Muscle of arm (tissue), 12 donors: ENCODE data around the gene SIN3A. TPM values are rescaled to one million over a fixed set of nuclear protein-coding genes. Genes with fewer than 3 reads are reported as not detected.
"Not testable (repeated sequence)": the region's sequence is repeated elsewhere in the genome, so short reads cannot be mapped to it uniquely, and the experiment has no call there.

ENCODE experiments used
- DNase-seq: peaks from one replicate; pipeline ENCODE4 v3.0.0-alpha.2; 2013
- polyA plus RNA-seq, 12 donors: library from polyadenylated mRNA; unstranded; fragments of 120-200 nt; gene quantifications; one replicate each; pipeline ENCODE4 v1.2.1, GENCODE V29; 2013; ENCODE audit not compliant: insufficient read length in 12 of 12

SIN3A gene
- polyA plus RNA-seq, 12 donors = 29.6 to 50.8 (median 31.9) TPM; not detected in 1

GRCh38 chr15:75389791-75390382, 61.6 kb downstream of the SIN3A start:
- no peak for DNase-seq

- DNase-seq = not testable (repeated sequence)
These were observed 67.5 kb downstream of the SIN3A start for GRCh38 chr15:75383986-75384385.

GRCh38 chr15:75380773-75381172, 70.7 kb downstream of the SIN3A start:
- no peak for DNase-seq

DNA sequence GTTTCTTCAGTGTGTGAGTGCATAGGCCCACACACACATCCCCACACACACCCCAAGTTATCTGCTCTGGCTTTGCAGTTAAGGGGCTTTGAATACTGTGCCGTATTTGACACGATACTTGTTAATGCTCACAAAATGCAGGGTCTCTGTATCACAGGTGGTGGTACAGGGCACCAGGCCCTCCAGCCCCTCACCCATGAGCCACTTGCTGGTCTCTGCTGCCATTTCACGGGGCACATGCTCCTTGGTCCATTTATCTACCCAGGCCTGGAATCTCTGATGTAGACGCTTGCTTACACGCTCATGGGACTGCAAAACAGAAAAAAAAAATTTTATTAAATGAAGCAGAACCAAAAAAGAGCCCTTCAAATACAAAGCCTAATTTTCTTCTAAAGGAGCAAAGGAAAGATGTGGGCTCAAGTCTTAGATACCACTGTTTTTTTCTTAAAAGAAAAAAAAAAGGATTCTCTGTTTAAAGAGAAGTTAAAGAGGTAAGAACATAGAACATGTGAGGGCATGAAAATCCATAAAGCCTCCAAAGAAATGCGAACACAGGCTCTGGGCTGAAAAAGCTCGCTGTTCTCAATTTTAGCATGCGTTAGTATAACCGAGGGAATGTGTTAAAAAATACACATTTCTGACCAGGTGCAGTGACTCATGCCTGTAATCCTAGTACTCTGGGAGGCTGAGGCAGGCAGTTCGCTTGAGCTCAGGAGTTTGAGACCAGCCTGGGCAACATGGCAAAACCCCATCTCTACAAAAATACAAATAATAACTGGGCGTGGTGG, 79.4 kb downstream of the SIN3A start:
- DNase-seq = no peak

- no peak for DNase-seq
These were observed 80.0 kb downstream of the SIN3A start for GRCh38 chr15:75371486-75371885.

- no peak for DNase-seq
These were observed 81.5 kb downstream of the SIN3A start for GRCh38 chr15:75369897-75370581.

GRCh38 chr15:75368689-75369239, 82.7 kb downstream of the SIN3A start:
- DNase-seq = no peak

DNA sequence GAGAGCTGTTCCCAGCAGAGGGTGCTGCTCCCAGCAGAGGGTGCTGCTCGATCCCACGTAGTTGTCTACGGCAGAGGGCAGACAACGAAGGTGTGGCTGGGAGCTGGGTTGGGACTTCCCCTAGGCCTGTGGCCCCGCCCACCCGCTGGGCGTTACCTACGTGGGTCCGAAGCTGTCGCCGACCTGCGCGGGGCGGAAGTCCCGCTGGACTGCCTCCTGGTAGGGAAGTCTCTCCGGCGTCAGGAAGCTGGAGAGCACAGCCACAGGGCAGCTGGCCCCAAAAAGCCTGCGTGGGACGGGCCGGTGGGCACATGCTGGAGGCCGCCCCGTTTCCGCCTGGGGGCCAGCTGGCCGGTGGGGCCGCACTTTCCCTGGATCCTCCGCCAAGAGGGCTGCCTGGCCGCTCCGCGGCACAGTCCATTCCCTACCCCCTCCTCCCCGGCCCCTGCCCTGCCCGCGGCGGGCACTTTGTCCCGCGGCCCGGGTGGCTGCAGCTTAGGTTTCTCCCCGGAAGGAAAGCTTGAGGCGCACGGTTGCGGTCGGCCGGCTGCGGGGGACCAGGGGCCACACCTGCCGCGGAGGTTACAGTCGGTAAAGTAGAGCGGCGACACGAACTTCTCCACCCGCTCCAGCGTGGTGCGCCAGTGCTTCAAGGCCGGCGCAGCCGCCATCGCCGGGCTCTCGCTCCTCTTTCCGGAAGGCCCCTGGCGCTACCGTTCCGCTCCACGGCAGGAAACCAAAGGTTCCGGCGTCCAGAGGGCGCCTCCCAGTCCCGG, 83.4 kb downstream of the SIN3A start, which contains the start of gene MAN2C1:
Gene MAN2C1 (minus strand): TSS at position 695 of the 776 bp plus-strand sequence. CDS start 24 bp downstream, at position 671.
- DNase-seq = peak; percentile 93

- no peak for DNase-seq
These were observed 84.0 kb downstream of the SIN3A start for GRCh38 chr15:75367406-75367912.

GRCh38 chr15:75367006-75367405, 84.5 kb downstream of the SIN3A start:
- DNase-seq = no peak

GRCh38 chr15:75366163-75366562, 85.3 kb downstream of the SIN3A start:
- no peak for DNase-seq

DNA sequence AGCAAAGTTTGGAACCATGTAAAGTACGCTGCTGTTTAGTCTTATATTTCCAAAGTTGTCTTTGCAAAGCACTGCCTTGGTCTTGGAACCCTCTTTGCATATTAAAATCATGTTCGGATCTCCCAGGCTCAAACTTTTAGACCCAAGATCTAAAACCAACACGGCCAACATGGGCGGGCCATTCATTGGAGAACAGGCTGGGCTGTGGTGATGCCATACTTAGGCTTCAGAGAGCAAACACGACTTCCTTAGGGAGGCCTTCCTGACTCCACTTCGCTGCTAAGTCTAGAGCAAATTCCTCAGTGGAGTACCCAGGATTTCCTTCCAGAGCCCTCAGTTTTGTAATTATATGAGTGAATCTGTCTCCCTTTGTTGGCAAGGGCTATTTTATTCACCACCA, 86.6 kb downstream of the SIN3A start:
- DNase-seq = no peak

DNA sequence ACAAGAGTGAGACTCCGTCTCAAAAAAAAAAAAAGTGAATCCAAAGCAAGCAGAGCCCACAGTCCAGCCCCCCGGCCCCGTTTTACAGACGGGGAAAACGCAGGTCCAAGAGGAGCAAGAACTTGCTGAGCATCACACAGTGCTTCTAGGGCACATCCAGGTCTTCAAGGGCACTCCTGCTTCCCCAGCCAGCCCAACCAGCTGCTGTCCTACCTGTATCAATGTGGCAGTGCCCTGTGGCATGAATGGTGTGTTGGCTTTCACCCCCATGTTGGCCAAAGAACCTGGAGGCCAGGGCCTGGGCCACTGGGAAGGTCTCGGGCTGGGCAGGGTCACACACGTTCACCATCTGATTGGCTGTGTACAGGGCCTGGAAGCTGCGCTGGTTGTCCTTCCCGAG, 87.7 kb downstream of the SIN3A start:
- DNase-seq = no peak

DNA sequence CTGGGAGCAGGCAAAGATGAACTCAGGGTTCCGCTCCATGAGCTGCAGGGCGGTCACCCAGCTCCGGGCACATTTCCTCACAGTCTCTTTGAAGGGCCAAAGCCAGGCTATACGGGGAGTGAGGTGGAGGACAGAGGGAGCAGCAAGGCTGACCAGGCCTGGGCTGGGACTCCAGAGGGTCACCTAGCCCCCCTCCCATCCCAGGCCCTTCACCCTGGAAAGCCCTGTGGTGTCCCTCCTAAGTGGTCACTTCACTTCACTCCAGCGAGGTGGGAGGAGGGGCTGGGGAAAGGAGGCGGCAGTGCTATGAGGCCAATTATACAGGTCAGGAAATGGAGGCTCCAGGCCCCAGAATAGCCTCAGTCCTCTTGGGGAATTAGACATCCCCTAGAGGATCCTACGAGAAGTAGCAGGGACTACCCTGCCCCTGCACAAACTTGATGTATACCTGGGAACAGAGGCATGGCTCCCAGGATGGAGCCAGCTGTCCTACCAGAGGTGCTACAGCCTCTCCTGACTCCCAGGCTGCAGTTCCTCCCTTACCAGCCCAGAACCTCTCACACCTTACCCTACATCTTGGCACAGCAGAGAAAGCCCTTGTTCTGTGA, 88.7 kb downstream of the SIN3A start:
- no peak for DNase-seq

DNA sequence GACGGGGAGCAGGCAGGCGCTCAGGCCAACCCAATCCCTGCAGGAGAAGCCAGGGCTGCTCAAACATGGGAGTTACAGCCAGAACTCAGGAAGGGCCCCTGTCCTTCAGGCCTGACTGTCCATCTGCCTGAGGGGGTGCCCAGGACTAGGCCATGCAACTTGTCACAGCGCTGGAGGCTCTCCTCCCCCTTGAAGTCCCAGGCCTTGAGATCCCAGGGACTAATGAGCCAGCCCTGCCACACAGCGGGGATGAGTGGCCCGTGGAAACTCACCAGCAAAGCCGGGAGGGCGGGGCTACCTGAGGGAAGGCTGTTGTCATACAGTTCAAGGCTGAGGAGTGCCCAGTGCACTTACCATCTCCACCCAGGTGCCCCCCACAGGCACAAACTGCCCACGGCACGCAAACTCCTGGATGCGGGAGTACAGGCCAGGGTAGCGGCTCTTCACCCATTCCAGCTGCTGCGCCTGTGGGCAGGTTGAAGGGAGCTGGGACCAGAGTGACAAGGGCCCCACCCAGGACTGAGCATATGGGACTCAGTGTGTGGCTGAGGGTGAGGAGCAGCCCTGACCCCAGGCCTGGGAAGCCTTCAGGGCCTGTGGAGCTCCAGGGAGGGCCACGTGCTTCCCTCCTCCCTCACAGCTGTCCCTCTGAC, 89.4 kb downstream of the SIN3A start:
- no peak for DNase-seq

DNA sequence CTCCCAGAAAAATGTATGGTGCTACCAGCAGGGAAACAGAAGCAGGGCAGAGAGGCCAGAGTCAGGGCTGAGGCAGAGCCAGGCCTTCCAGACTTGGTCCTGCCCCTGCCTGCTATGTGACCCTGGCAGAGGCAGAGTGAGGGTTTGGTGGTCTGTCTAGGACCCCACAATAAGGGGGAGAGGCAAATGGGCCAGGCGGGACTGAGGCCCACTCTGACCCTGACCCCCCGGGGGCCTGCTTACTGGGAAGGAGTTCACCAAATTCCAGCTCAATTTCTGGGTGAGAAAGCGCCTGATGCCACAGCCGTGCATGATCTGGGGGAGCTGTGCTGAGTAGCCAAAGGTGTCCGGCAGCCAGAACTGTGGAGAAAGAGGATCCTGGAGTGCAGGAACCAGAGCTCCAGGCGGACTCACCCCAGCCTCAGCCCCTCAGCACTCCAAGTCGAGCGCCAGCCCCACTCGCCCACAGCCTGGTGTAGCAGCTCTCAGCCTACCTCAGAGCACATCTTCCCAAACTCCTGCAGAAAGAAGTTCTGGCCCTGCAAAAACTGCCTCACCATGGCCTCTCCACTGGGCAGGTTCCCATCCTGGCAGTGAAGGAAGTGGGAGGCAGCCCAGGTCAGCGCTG, 90.0 kb downstream of the SIN3A start:
- no peak for DNase-seq

DNA sequence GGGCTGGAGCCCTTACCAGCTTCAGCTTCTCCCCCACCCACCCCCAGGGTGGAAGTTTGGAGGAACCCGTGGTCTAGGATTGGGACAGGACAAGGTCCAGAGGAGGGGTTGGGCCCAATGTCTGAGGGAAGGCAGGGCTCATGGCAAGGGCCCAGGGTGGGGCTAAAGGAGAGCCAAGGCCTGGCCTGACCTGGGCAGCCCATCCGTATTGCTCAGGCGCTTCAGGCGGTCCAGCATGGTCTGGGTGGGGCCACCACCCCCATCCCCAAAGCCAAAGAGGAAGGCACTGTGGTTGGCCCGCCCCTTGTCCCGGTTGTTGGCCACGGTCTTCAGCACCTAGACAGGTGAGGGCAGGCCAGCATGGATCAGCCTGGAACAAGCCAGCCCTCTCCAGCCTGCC, 90.6 kb downstream of the SIN3A start:
- DNase-seq = no peak

DNA sequence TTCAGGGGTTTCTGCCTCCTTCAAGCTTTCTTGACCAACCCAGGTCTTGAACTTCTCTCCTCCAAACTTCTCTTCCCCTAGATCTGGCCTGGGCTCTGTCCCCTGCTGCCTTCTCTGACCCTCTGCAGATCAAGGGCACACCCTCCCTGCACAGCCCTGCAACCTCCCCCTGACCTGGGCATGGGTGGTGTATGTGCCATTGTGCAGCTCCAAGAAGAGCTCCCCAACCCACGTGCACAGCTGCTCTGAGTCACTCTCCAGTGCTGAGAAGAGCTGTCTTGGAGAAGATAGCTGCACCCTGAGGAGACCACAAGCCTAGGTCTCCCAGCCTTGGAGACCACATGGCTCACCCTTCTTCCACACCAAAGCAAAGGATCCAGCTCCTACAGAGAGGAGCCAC, 91.1 kb downstream of the SIN3A start:
- no peak for DNase-seq

DNA sequence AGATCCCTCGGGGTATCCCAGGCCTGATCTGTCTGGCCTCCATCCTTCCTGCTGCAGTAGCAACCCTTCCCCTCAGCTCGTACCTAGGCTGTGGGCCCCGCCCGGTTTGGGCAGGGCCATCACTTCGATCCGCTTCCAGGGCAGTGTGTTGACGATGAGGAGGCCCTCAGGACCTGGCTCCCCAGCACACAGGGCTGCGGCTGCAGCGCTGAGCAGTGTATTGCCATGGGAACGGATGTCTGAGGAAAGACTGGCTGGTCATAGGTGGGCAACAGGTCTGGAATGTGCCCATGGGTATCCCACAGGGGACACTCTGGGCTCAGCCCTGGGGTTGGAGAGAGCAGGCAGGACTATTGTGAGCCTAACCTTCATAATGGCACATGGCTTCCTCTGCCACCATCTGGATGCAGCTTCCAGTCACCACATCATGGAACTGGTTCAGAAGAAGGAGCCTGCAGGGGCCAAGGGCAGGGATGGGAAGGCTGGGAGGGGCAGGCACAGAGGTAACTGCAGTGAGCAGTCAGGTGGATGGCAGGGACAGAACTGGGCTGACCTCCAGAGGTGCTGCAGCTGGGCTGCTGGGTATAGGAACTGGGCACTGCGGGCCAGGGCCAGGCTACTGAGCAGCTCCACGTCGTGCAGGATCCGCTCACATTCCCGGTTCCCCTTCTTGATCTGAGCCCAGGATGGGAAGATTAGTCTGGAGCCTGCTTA, 91.8 kb downstream of the SIN3A start:
- no peak for DNase-seq
